GM19238 (cell line): ENCODE data around the gene ZNF500.
"Not testable (repeated sequence)": the region's sequence is repeated elsewhere in the genome, so short reads cannot be mapped to it uniquely, and the experiment has no call there.

ENCODE experiments used
- DNase-seq: peaks from one replicate; pipeline ENCODE4 v3.0.0; 2011; ENCODE audit warnings: low spot score; ENCODE audit not compliant: insufficient read length

Gene ZNF500

GRCh38 chr16:4796982-4797804 lies 30.2 kb upstream of the ZNF500 start:
- DNase-seq = no peak

- no peak for DNase-seq
These were observed 29.0 kb upstream of the ZNF500 start for GRCh38 chr16:4795828-4796572.

GRCh38 chr16:4795181-4795827 lies 28.3 kb upstream of the ZNF500 start, which contains the start of gene SMIM22:
Gene SMIM22 (plus strand): TSS chr16:4795369. CDS start chr16:4795735, 366 bp downstream.
- DNase-seq = no peak

GRCh38 chr16:4792951-4793513 lies 26.1 kb upstream of the ZNF500 start:
- no peak for DNase-seq

DNA sequence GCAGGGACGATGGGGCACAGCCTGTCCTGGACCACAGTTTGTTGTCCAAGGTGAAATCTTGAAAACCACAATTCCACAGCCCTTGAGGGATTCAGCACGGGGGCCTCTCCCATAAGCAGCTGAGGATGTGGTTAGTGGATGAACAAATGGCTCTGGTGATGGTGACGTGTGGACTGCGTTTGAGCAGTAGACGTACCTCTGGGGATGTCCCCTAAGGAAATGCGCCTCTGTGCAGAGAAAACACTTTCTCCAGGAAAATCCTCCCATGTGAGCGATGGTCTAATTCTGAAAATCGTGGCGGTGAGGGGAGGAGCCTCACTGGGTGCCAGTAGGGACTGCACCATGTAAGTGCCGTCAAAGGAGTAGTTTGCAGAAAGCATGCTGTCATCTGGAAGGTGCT lies 23.9 kb upstream of the ZNF500 start:
- no peak for DNase-seq

GRCh38 chr16:4790261-4790660 lies 23.3 kb upstream of the ZNF500 start:
- no peak for DNase-seq

DNA sequence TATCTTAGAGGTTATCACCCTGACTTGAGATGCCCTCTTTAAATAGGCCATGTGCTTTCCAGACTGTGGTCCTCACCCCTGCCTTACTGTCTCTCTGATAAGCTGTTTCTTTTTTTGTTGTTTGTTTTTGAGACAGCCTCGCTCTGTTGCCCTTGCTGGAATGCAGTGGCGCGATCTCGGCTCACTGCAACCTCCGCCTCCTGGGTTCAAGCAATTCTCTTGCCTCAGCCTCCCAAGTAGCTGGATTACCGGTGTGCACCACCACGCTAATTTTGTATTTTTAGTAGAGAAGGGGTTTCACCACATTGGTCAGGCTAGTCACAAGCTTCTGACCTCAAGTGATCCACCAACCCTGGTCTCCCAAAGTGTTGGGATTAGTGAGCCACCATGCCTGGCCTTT lies 21.9 kb upstream of the ZNF500 start:
- DNase-seq = no peak

- DNase-seq = no peak
These were observed 21.5 kb upstream of the ZNF500 start for GRCh38 chr16:4788489-4788889.

DNA sequence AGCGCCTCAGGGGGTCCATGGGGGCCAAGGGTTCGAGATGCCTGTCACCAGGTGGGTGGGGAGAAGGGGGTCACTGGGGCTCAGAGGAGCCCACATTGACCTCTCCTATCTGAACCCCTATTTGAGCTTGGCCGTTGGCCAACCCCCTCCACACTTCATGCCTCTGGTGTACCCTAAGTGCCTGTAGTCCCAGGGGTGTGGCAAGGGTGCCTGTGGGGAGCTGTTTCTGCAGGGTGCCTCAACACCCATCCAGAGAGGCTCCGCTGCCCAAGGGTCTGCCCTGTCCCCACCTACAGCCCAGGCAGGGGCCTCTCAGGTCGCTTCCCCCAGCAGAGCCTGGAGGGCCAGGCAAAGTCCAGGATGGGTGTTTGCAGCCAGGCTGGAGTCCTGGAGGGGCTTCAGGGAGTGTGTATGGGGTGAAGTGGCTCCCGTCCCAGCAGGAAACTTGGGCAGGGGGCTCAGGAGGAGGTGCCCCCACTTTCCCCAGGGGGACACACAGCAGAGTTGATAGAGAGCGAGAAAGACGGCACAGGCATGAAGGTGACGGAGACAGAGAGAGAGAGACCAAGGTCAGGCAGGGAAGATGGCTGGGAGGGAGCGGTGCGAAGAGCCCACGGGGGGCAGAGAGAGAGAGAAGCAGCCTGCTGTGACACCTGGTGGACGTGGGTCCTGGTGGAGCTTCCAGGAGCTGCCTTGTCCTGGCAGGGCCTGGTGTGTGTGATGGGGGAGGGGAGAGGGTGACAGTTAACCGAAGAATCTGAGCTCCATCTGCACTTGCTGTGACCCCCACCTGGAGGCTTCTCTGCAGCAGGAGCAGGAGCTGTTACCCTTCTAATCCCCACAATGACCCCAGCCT lies 20.9 kb upstream of the ZNF500 start, which contains the start of gene SEPTIN12:
Gene SEPTIN12, minus strand, starts transcription at position 719 of the 856 bp plus-strand sequence. Its CDS starts 700 bp downstream, at position 19.
- DNase-seq = no peak

DNA sequence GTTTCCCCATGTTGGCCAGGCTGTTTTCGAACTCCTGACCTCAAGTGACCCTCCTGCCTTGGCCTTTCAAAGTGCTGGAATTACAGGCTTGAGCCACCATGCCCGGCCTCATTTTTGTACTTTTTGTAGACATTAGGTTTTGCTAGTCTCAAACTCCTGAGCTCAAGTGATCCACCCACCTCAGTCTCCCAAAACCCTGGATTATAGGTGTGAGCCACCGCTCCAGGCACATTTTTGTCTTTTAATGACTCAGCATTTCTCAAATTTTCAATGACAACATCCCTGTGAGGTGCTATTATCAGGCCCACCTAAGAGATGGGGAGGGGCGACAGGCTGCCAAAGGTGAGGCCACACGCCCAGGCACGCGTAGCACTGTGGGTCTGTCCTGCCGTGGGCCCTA lies 20.1 kb upstream of the ZNF500 start:
- no peak for DNase-seq

- DNase-seq = no peak
These were observed 18.9 kb upstream of the ZNF500 start for GRCh38 chr16:4785758-4786433.

DNA sequence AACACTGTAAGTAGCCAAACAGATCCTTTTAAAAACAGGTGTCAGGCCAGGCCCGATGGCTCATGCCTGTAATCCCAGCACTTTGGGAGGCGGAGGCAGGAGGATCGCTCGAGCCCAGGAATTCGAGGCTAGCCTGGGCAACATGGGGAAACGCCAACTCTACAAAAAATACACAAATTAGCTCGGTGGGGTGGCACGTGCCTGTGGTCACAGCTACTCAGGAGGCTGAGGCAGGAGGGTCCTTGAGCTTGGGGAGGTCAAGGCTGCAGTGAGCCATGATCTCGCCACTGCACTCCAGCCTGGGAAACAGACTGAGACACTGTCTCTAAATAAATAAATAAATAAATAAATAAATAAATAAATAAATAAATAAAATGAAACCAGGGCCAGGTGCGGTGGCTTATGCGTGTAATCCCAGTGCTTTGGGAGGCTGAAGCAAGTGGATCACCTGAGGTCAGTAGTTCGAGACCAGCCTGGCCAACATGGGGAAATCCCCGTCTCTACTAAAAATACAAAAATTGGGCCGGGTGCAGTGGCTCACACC lies 17.6 kb upstream of the ZNF500 start:
- DNase-seq = not testable (repeated sequence)

GRCh38 chr16:4783951-4784336 lies 17.0 kb upstream of the ZNF500 start:
- DNase-seq = no peak

- no peak for DNase-seq
These were observed 16.4 kb upstream of the ZNF500 start for GRCh38 chr16:4783251-4783950.

GRCh38 chr16:4780235-4780634 lies 13.3 kb upstream of the ZNF500 start:
- no peak for DNase-seq

DNA sequence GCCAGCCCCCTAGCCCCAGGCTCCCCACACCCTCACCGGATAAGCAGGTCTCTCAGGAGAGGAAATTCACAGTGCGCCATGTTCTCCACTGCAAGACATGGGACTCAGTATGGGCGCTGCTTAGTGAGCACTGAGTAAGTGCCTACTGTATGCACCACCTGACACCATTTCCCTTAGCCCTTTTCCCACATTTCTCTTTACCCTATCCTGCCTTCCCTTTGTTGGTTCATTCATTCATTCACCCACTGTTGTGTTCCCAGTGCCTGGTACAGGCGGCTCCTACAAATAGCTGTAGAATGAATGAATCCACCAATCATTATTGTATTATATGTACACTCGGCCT lies 11.1 kb upstream of the ZNF500 start:
- DNase-seq = no peak

- DNase-seq = no peak
These were observed 10.5 kb upstream of the ZNF500 start for GRCh38 chr16:4777339-4778049.

DNA sequence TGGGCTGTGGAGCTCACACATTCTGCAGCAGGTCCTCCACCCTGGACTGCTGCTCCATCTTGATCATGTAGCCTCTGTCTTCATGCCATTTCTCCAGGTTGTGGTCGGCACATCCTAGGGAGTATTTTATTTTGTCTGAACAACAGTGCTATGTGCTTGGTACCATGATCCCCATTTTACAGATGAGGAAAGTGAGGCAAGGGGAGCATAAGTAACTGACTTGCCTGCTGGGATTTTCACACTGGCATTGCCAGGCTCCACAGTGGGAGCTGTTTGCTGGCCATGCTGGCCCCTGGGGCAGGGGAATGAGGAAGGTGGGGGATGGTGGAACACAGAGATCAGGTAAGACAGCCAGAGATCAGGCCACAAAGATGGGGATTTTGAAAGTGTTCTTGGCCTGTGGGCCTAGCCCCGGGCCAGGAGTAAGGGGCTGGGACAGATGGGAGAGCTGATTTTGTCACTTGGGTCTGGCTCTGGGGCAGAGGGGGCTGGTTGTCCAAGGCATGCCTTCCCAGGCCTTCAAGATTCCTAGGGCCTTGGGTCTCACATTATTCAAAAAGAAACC lies 9.3 kb upstream of the ZNF500 start:
- DNase-seq = no peak
